Measurements from ENCODE around the gene TCF19. TPM values are rescaled to one million over a fixed set of nuclear protein-coding genes. Genes with fewer than 3 reads are reported as not detected.

The TCF19 gene
- total RNA-seq, 1 donor from 2014 or later, result 34.1 TPM

- peak; percentile 30 for DNase-seq (ENCODE audit: low read depth)
- TF ChIP-seq CTCF (conservative IDR thresholded peaks at IDR 0.05; ENCODE audit: low read depth, low read length), result peak; percentile 51
- H3K4me3 ChIP-seq (ENCODE audit: low read depth, low read length), result peak overlapping the region; percentile 61
Measured at GRCh38 chr6:31114970-31115849, 43.2 kb upstream of the TCF19 start.

GRCh38 chr6:31115941-31116560 is 42.3 kb upstream of the TCF19 start:
- TF ChIP-seq CTCF (conservative IDR thresholded peaks at IDR 0.05; ENCODE audit: low read depth, low read length), result no peak
- H3K4me3 ChIP-seq (ENCODE audit: low read depth, low read length), result peak overlapping the region; percentile 61
- DNase-seq (ENCODE audit: low read depth), result no peak

GRCh38 chr6:31116661-31117385 is 41.6 kb upstream of the TCF19 start:
- TF ChIP-seq CTCF (conservative IDR thresholded peaks at IDR 0.05; ENCODE audit: low read depth, low read length), result no peak
- no peak overlapping the region for H3K4me3 ChIP-seq (ENCODE audit: low read depth, low read length)

GRCh38 chr6:31118178-31118577 is 40.2 kb upstream of the TCF19 start:
- H3K4me3 ChIP-seq (ENCODE audit: low read depth, low read length), result no peak overlapping the region
- TF ChIP-seq CTCF (conservative IDR thresholded peaks at IDR 0.05; ENCODE audit: low read depth, low read length), result no peak
- DNase-seq (ENCODE audit: low read depth), result no peak

More at GRCh38 chr6:31116661-31117385, 41.6 kb upstream of the TCF19 start:
- no peak for DNase-seq (ENCODE audit: low read depth)

- H3K4me3 ChIP-seq (ENCODE audit: low read depth, low read length), result no peak within 1 kb of the TSS
- DNase-seq (ENCODE audit: low read depth), result no peak
- no peak for TF ChIP-seq CTCF (conservative IDR thresholded peaks at IDR 0.05; ENCODE audit: low read depth, low read length)
Measured at GRCh38 chr6:31120151-31120915, 38.1 kb upstream of the TCF19 start, which contains the start of gene CDSN. Gene CDSN (minus strand): TSS chr6:31120446. CDS start chr6:31120419, 27 bp downstream.

GRCh38 chr6:31121131-31121790 is 37.1 kb upstream of the TCF19 start:
- H3K4me3 ChIP-seq (ENCODE audit: low read depth, low read length), result no peak overlapping the region
- no peak for TF ChIP-seq CTCF (conservative IDR thresholded peaks at IDR 0.05; ENCODE audit: low read depth, low read length)
- DNase-seq (ENCODE audit: low read depth), result no peak

Data from epithelial cell of proximal tubule (primary cell).